ENCODE data around the gene CARS2.
A peak's percentile ranks its signal among the peaks of the same experiment; 100 is the strongest.

CARS2 gene

GRCh38 chr13:110636701-110637201 lies 69.2 kb downstream of the CARS2 start:
- H3K36me3 ChIP-seq (ENCODE audit: control insufficient read depth in 2 of 2, insufficient read depth in 1 of 2, low read length in 2 of 2): peaks cover 0 to 80% of the 10 kb centered on the region in 2 experiments; a peak in 2 of 3 replicates
- no peak overlapping the region for H3K27ac ChIP-seq (ENCODE audit: extremely low read depth, low read depth, low read length)
- no peak for TF ChIP-seq PRDM6 (tag by site-specific recombination; IDR thresholded peaks at IDR 0.05)
- TF ChIP-seq KLF1 (tag by site-specific recombination; IDR thresholded peaks at IDR 0.05): peak; percentile 57
- no peak for TF ChIP-seq PBX3 (CRISPR knock-in tag; IDR thresholded peaks at IDR 0.05)
- TF ChIP-seq ZNF211 (tag by site-specific recombination; IDR thresholded peaks at IDR 0.05; ENCODE audit: low read depth): no peak
- no peak for TF ChIP-seq ZNF26 (tag by site-specific recombination; IDR thresholded peaks at IDR 0.05)
- TF ChIP-seq FEZF1 (tag by site-specific recombination; IDR thresholded peaks at IDR 0.05): no peak
- TF ChIP-seq TSHZ1 (tag by site-specific recombination; IDR thresholded peaks at IDR 0.05; ENCODE audit: borderline replicate concordance): no peak
- no peak for TF ChIP-seq ZNF146 (tag by site-specific recombination; IDR thresholded peaks at IDR 0.05)
- no peak for TF ChIP-seq ZFP41 (tag by site-specific recombination; IDR thresholded peaks at IDR 0.05; ENCODE audit: borderline replicate concordance)
- no peak for TF ChIP-seq ZNF132 (tag by site-specific recombination; IDR thresholded peaks at IDR 0.05; ENCODE audit: borderline replicate concordance)
- no peak for TF ChIP-seq REPIN1 (tag by site-specific recombination; IDR thresholded peaks at IDR 0.05; ENCODE audit: low read depth)
- TF ChIP-seq ZNF292 (tag by site-specific recombination; IDR thresholded peaks at IDR 0.05; ENCODE audit: borderline replicate concordance, low read depth): no peak
- TF ChIP-seq ZNF394 (tag by site-specific recombination; IDR thresholded peaks at IDR 0.05; ENCODE audit: borderline replicate concordance): no peak
- TF ChIP-seq ZNF112 (tag by site-specific recombination; IDR thresholded peaks at IDR 0.05): no peak
- TF ChIP-seq ZNF239 (tag by site-specific recombination; IDR thresholded peaks at IDR 0.05): no peak
- peak; percentile 64 for TF ChIP-seq ZIC2 (tag by site-specific recombination; IDR thresholded peaks at IDR 0.05)
- no peak for TF ChIP-seq ZBTB8A (tag by site-specific recombination; IDR thresholded peaks at IDR 0.05)
- TF ChIP-seq ZNF529 (tag by site-specific recombination; IDR thresholded peaks at IDR 0.05; ENCODE audit: insufficient replicate concordance): no peak
- no peak for TF ChIP-seq ZNF548 (tag by site-specific recombination; IDR thresholded peaks at IDR 0.05)
- TF ChIP-seq ZNF155 (tag by site-specific recombination; IDR thresholded peaks at IDR 0.05): no peak
- peak; percentile 52; the same call in 1 of the 2 replicates for TF ChIP-seq KLF17 (tag by site-specific recombination; IDR thresholded peaks at IDR 0.05)
- TF ChIP-seq HOXD13 (CRISPR knock-in tag; IDR thresholded peaks at IDR 0.05; ENCODE audit: borderline replicate concordance): no peak
- TF ChIP-seq RBAK (tag by site-specific recombination; IDR thresholded peaks at IDR 0.05): no peak
- TF ChIP-seq TCF7L2 (IDR thresholded peaks at IDR 0.05; ENCODE audit: borderline replicate concordance, low read depth, low read length): no peak
- TF ChIP-seq ZNF561 (tag by site-specific recombination; IDR thresholded peaks at IDR 0.05; ENCODE audit: borderline replicate concordance): no peak
- TF ChIP-seq ZNF16 (tag by site-specific recombination; IDR thresholded peaks at IDR 0.05; ENCODE audit: low read depth): no peak
- TF ChIP-seq ZNF600 (tag by site-specific recombination; IDR thresholded peaks at IDR 0.05): peak; percentile 51; the same call in 1 of the 2 replicates
- peak; percentile 23; the same call in 1 of the 2 replicates for TF ChIP-seq SCRT2 (tag by site-specific recombination; IDR thresholded peaks at IDR 0.05)
- TF ChIP-seq ZBTB6 (tag by site-specific recombination; IDR thresholded peaks at IDR 0.05): no peak
- TF ChIP-seq ZNF629 (tag by site-specific recombination; IDR thresholded peaks at IDR 0.05): no peak

More at GRCh38 chr13:110636701-110637201, 69.2 kb downstream of the CARS2 start:
- Histone ChIP-seq H3K9me3 (ENCODE audit: control insufficient read depth, insufficient read depth, low read depth, low read length) (no peaks in the 10 kb centered on the region), H3K4me3 (ENCODE audit: low read depth, low read length) (no peak overlapping the region), H3K4me1 (ENCODE audit: control insufficient read depth, insufficient read depth, low read length) (no peaks in the 10 kb centered on the region)
- POLR2A ChIA-PET: no interaction called here
- CTCF ChIA-PET: no interaction called here

Measured in HEK293 (cell line).